Occipital lobe (tissue), 2 donors: Measurements from ENCODE around the gene SERPINE1. TPM values are rescaled to one million over a fixed set of nuclear protein-coding genes. Genes with fewer than 3 reads are reported as not detected.
"Not testable (repeated sequence)": the region's sequence is repeated elsewhere in the genome, so short reads cannot be mapped to it uniquely, and the experiment has no call there.

Experiments used
- DNase-seq: peaks from one replicate; lab custom pipeline; 2025; lab: John Stamatoyannopoulos, UW
- total RNA-seq: library from RNA; depleted of rRNA; stranded (reverse); fragments of >200 nt; gene quantifications from one replicate; pipeline ENCODE4 v1.2.3, GENCODE V29; 2014

SERPINE1 gene
- total RNA-seq, 1 donor from 2014 or later, result 0.78 TPM

DNA sequence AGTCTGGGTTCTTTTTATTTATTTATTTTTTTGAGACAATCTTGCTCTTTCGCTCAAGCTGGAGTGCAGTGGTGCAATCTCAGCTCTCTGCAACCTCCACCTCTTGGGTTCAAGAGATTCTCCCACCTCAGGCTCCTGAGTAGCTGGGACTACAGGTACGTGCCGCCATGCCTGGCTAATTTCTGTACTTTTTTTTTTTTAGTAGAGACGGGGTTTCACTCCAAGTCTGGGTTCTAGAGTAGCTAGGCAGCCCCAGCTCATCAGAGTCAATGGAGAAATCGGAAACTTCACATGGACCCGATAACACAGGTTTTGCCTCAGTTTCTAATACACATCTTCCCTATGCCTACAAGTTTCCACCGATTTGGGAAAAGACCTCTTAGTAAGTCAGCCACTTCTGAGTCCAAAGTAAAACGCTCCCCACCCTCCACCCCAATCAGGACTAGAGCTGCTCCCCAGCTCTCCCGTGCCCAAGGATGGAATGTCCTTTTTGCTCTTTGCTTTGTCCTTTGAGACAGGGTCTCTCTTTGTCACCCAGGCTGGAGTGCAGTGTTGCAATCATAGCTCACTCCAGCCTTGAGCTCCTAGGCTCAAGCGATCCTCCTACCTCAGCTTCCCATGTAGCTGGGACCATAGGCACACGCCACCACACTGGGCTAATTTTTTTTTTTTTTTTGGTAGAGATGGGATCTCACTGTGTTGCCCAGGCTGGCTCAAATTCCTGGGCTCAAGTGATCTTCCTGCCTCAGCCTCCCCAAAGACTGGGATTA is 3.8 kb upstream of the SERPINE1 start:
- DNase-seq, result no peak

DNA sequence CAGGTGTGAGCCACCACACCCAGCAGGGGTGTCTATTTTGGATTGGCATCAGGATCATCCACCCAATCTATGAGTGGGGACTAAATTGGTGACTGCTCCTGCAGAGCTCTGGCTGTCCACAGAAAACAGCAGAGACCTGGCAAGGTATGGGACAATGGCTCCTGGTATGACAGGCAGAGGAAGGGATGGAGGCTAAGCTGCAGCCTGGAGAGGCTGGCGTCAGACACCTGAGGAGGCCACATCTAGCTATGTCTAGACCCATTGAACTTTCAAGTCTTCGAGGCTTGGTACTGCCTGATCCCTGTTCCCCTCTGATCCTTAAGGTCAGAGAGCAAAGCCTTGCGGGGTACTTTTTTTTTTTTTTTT is 3.2 kb upstream of the SERPINE1 start:
- no peak for DNase-seq

- no peak for DNase-seq
Measured at GRCh38 chr7:101124376-101125056, 2.4 kb upstream of the SERPINE1 start.

DNA sequence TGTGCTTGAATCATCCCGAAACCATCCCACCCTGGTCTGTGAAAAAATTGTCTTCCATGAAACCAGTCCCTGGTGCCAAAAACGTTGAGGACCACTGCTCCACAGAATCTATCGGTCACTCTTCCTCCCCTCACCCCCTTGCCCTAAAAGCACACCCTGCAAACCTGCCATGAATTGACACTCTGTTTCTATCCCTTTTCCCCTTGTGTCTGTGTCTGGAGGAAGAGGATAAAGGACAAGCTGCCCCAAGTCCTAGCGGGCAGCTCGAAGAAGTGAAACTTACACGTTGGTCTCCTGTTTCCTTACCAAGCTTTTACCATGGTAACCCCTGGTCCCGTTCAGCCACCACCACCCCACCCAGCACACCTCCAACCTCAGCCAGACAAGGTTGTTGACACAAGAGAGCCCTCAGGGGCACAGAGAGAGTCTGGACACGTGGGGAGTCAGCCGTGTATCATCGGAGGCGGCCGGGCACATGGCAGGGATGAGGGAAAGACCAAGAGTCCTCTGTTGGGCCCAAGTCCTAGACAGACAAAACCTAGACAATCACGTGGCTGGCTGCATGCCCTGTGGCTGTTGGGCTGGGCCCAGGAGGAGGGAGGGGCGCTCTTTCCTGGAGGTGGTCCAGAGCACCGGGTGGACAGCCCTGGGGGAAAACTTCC is 784 bp upstream of the SERPINE1 start:
- no peak for DNase-seq

DNA sequence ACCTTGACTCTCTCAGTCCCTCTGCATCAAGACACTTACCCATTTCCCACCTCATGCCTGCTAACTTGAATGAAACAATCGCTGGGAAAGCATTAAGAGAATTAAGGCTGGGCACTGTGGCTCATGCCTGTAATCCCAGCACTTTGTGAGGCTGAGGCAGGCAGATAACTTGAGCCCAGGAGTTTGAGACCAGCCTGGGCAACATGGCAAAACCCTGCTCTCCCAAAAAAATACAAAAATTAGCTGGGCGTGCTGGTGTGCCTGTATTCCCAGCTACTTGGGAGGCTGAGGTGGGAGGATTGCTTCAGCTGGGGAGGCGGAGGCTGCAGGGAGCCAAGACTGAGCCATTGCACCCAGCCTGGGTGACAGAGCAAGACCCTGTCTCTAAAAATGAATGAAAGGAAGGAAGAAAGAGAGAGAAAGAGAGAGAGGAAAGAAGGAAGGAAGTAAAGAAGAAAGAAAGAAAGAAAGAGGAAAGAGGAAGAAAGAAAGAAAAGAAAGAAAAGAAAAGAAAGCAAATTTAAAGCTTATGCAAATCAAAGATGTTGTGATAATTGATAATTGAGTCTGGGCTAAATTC is 646 bp downstream of the SERPINE1 start:
- no peak for DNase-seq

GRCh38 chr7:101128040-101128834 is 1.3 kb downstream of the SERPINE1 start:
- no peak for DNase-seq

GRCh38 chr7:101129603-101130117 is 2.8 kb downstream of the SERPINE1 start:
- no peak for DNase-seq

DNA sequence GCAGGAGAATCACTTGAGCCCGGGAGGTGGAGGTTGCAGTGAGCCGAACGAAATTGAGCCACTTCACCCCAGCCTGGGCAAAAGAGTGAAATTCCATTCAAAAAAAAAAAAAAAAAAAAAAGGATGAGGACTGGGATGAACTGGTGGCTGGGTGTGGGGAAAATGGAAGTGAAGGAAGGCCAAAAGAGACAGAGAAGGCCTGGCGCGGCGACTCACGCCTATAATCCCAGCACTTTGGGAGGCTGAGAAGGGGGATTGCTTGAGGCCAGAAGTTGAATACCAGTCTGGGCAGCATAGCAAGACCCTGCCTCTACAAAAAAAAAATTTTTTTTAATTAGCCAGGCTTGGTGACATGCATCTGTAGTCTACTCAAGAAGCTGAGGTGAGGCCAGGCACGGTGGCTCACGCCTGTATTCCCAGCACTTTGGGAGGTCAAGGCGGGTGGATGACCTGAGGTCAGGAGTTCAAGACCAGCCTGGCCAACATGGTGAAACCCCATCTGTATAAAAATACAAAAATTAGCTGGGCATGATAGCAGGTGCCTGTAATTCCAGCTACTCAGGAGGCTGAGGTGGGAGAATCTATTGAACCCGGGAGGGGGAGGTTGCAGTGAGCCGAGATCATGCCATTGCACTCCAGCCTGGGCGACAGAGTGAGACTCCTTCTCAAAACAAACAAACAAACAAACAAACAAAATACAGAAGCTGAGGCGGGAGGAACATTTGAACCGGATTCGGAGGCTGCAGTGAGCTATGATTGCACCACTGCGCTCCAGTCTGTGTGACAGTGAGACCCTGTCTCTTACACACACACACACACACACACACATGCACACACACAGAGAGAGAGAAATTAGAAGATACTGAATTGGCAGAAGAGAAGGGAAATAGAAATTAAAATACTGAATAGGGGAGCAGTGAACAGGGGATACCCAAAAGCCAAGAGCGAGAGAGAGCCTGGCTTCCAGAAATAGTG is 6.0 kb downstream of the SERPINE1 start:
- not testable (repeated sequence) for DNase-seq

GRCh38 chr7:101133621-101134398 is 6.9 kb downstream of the SERPINE1 start:
- DNase-seq, result no peak

DNA sequence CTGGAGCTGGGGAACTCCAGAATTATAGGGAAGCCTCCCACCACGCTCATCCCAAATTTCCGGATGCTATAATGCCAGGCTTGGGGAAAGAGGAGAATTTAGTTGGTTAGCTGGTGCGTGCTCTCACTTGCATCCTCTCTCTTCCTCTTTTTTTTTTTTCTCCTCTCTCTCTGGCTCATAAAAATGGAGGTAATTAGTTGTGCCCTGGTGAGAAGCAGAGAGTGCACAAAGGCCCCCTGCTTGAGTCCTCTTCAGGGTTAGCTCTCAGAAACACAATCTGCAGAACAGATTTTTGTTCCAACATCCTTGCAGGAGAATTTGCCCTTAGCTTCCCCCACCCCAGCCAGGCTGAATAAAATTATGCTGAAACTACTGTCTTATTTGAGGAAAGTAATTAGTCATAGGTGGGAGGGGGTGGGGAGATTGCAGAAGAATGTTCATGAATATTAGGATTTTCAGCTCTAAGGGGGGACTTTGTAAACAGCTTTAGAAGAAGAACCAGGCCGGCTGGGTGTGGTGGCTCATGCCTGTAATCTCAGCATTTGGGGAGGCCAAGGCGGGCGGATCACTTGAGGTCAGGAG is 7.6 kb downstream of the SERPINE1 start:
- DNase-seq, result no peak

DNA sequence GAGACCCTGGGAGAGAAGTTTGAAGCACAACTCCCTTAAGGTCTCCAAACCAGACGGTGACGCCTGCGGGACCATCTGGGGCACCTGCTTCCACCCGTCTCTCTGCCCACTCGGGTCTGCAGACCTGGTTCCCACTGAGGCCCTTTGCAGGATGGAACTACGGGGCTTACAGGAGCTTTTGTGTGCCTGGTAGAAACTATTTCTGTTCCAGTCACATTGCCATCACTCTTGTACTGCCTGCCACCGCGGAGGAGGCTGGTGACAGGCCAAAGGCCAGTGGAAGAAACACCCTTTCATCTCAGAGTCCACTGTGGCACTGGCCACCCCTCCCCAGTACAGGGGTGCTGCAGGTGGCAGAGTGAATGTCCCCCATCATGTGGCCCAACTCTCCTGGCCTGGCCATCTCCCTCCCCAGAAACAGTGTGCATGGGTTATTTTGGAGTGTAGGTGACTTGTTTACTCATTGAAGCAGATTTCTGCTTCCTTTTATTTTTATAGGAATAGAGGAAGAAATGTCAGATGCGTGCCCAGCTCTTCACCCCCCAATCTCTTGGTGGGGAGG is 10.8 kb downstream of the SERPINE1 start:
- no peak for DNase-seq

DNA sequence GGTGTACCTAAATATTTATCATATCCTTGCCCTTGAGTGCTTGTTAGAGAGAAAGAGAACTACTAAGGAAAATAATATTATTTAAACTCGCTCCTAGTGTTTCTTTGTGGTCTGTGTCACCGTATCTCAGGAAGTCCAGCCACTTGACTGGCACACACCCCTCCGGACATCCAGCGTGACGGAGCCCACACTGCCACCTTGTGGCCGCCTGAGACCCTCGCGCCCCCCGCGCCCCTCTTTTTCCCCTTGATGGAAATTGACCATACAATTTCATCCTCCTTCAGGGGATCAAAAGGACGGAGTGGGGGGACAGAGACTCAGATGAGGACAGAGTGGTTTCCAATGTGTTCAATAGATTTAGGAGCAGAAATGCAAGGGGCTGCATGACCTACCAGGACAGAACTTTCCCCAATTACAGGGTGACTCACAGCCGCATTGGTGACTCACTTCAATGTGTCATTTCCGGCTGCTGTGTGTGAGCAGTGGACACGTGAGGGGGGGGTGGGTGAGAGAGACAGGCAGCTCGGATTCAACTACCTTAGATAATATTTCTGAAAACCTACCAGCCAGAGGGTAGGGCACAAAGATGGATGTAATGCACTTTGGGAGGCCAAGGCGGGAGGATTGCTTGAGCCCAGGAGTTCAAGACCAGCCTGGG is 11.4 kb downstream of the SERPINE1 start:
- peak; percentile 64 for DNase-seq

DNA sequence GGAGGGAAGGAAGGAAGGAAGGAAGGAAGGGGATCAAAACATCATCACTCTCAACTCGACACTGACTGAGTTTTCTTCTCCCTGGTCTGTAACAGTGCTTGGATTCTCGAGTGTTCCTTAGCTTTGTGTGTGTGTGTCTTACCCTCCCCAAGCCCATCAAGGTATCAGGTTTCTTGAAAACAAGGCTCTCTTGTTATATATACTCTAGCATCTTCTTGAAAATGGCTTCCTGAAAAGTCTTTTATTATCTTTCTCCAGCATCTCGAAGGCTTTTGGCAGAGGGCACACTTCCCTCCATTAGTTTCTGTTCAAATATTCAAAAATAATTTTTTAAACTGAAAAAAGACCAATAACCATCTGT is 13.4 kb downstream of the SERPINE1 start:
- DNase-seq, result no peak

GRCh38 chr7:101140746-101141382 is 14.0 kb downstream of the SERPINE1 start:
- DNase-seq, result no peak

DNA sequence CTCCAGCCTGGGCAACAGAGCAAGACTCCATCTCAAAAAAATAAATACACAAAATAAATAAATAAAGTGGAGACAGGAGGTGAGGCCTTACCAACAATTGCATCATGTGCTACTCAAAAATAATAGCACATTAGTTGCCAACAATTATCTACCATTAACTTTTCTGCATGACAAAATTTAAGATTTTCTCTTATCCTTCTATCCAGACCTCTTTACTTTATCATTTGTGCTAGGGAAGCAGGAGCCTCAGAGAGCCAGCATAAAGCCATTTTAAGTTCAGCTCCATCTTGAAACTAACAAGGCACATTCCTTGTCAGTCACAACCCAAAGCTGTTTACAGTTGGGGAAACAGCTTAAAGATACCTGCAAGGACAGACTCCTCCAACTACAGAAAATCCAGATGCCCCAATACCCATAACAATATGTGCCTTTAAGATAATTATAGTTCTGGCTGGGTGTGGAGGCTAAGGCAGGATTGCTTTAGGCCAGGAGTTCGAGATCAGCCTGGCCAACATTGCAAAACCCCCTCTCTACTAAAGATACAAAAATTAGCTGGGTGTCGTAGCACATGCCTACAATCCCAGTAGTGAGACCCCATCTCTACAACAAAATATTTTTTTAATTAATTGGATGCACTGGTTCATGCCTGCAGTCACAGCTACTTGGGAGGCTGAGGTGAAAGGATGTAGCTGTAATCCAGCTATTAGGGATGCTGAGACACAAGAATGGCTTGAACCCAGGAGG is 25.2 kb downstream of the SERPINE1 start:
- DNase-seq, result no peak

DNA sequence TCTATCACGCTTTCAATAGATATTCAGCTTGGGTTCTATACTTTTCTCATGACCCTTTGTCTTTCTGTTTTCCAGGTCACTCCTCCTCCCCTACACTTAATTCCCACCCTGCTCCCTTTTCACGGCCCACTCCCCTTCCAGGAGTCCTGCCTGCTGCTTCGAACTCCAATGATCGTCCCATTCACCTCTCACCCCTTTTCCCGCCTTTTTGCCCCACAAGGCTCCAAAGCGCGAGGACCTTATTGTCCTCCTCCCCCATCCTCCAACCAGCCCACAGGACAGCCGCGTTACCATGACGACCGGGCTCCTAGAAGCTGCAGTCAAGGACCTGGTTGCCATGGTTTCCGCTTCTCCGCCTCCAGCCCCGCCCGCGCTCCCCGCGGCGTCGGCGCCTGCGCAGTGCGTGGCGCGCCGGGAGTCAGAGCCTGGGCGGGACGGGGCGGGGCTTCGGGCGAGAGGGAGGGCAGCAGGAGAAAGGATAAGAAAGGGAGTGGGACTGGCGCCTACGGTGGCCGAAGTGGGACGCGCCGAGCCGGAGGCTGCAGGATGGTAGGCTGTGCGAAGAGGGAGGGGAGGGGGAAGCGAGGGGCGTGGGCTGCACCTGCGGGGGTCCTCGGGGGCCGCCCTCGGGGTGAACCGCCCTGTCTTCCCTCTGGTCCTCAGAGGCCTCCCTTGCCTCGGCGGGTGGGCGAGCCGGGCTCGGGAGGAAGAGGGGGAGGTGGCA is 27.2 kb downstream of the SERPINE1 start, which contains the start of gene AP1S1:
Gene AP1S1, plus strand, starts transcription at position 508 of the 724 bp plus-strand sequence. Its CDS starts 39 bp downstream, at position 547.
- peak; percentile 93 for DNase-seq
